NCI-H446 (cell line): ENCODE data around the gene ST6GALNAC6.
"Not testable (repeated sequence)": the region's sequence is repeated elsewhere in the genome, so short reads cannot be mapped to it uniquely, and the experiment has no call there.

Experiments used
- DNase-seq, 2 experiments: peaks; one replicate each; lab custom pipeline; 2025; lab: John Stamatoyannopoulos, UW

ST6GALNAC6 gene

GRCh38 chr9:127854960-127855359, 44.4 kb downstream of the ST6GALNAC6 start:
- no peak for DNase-seq

- no peak for DNase-seq
These were observed 45.1 kb downstream of the ST6GALNAC6 start, which contains the start of gene ENG for GRCh38 chr9:127854184-127854806. Gene ENG (minus strand): TSS chr9:127854658. CDS start chr9:127854355, 303 bp downstream.

GRCh38 chr9:127853312-127854183, 45.9 kb downstream of the ST6GALNAC6 start:
- no peak for DNase-seq

- no peak for DNase-seq
These were observed 46.6 kb downstream of the ST6GALNAC6 start for GRCh38 chr9:127852829-127853228.

GRCh38 chr9:127850286-127850830, 49.0 kb downstream of the ST6GALNAC6 start:
- DNase-seq = no peak

- no peak for DNase-seq
These were observed 50.5 kb downstream of the ST6GALNAC6 start for GRCh38 chr9:127848756-127849504.

GRCh38 chr9:127847833-127848755, 51.3 kb downstream of the ST6GALNAC6 start:
- DNase-seq = no peak

GRCh38 chr9:127847178-127847510, 52.3 kb downstream of the ST6GALNAC6 start:
- DNase-seq = no peak

- no peak for DNase-seq
These were observed 52.8 kb downstream of the ST6GALNAC6 start for GRCh38 chr9:127846443-127847177.

- not testable (repeated sequence) for DNase-seq
These were observed 53.8 kb downstream of the ST6GALNAC6 start for GRCh38 chr9:127845619-127846018.

GRCh38 chr9:127844821-127845359, 54.5 kb downstream of the ST6GALNAC6 start:
- DNase-seq = no peak

GRCh38 chr9:127841087-127841835, 58.1 kb downstream of the ST6GALNAC6 start:
- no peak for DNase-seq

GRCh38 chr9:127838375-127839078, 60.9 kb downstream of the ST6GALNAC6 start:
- DNase-seq = no peak

GRCh38 chr9:127837346-127837745, 62.1 kb downstream of the ST6GALNAC6 start:
- DNase-seq = no peak

- DNase-seq = not testable (repeated sequence)
These were observed 62.8 kb downstream of the ST6GALNAC6 start for GRCh38 chr9:127836561-127836960.

- DNase-seq = no peak
These were observed 63.3 kb downstream of the ST6GALNAC6 start for GRCh38 chr9:127835991-127836516.
